Osteoblast (primary cell): ENCODE data around the gene HOXA1. TPM values are rescaled to one million over a fixed set of nuclear protein-coding genes. Genes with fewer than 3 reads are reported as not detected.
A peak's percentile ranks its signal among the peaks of the same experiment; 100 is the strongest.

Experiments used
- DNase-seq: peaks from one replicate; pipeline ENCODE4 v3.0.0; 2011; ENCODE audit warnings: low spot score, mixed read lengths; ENCODE audit not compliant: insufficient read length; ENCODE audit errors: missing footprints
- H2AFZ ChIP-seq: 2 replicates; pipeline ENCODE4 v1.6.0; 2011; ENCODE audit warnings: mild to moderate bottlenecking, low read length
- H3K27ac ChIP-seq: 2 replicates; pipeline ENCODE4 v1.5.1; 2011; ENCODE audit warnings: mild to moderate bottlenecking, low read depth, low read length, moderate library complexity
- H3K27me3 ChIP-seq: 2 replicates; pipeline ENCODE4 v1.6.0; 2012; ENCODE audit warnings: mild to moderate bottlenecking, control low read depth, inconsistent platforms, low read length, moderate library complexity; ENCODE audit not compliant: insufficient read depth
- H3K36me3 ChIP-seq: 2 replicates; pipeline ENCODE4 v1.5.1; 2011; ENCODE audit warnings: mild to moderate bottlenecking, low read length, control low read depth, moderate library complexity; ENCODE audit not compliant: insufficient read depth
- H3K4me1 ChIP-seq: 2 replicates; pipeline ENCODE4 v1.5.1; 2011; ENCODE audit warnings: mild to moderate bottlenecking, low read length, control low read depth, moderate library complexity; ENCODE audit not compliant: insufficient read depth
- H3K4me2 ChIP-seq: 2 replicates; pipeline ENCODE4 v1.6.0; 2011; ENCODE audit warnings: mild to moderate bottlenecking, low read length; ENCODE audit not compliant: insufficient read depth
- H3K4me3 ChIP-seq: fragments of 200-600 bp; sonication (generic); 3 replicates; pipeline ENCODE4 v1.5.1; 2012; ENCODE audit warnings: mild to moderate bottlenecking, low read length, inconsistent platforms; ENCODE audit not compliant: insufficient read depth
- H3K79me2 ChIP-seq: 2 replicates; pipeline ENCODE4 v1.6.0; 2012; ENCODE audit warnings: mild to moderate bottlenecking, low read length, control low read depth, inconsistent platforms; ENCODE audit not compliant: insufficient read depth
- H3K9me3 ChIP-seq: 2 replicates; pipeline ENCODE4 v1.5.1; 2011; ENCODE audit warnings: low read depth, low read length, control low read depth
- H4K20me1 ChIP-seq: 2 replicates; pipeline ENCODE4 v1.6.0; 2012; ENCODE audit warnings: mild to moderate bottlenecking, low read length, control low read depth; ENCODE audit not compliant: insufficient read depth
- total RNA-seq: library from RNA; depleted of rRNA; stranded (reverse); fragments of >200 nt; gene quantifications from 2 replicates; pipeline ENCODE4 v1.2.3, GENCODE V29; 2012
- TF ChIP-seq, protein P1 (sequence below): IDR thresholded peaks from 2 replicates; pipeline ENCODE4 v1.5.1; 2011; ENCODE audit warnings: mild to moderate bottlenecking, low read depth, low read length, moderate library complexity; ENCODE audit errors: extremely low read depth

The HOXA1 gene
- total RNA-seq, 1 donor, result 0.72 TPM

DNA sequence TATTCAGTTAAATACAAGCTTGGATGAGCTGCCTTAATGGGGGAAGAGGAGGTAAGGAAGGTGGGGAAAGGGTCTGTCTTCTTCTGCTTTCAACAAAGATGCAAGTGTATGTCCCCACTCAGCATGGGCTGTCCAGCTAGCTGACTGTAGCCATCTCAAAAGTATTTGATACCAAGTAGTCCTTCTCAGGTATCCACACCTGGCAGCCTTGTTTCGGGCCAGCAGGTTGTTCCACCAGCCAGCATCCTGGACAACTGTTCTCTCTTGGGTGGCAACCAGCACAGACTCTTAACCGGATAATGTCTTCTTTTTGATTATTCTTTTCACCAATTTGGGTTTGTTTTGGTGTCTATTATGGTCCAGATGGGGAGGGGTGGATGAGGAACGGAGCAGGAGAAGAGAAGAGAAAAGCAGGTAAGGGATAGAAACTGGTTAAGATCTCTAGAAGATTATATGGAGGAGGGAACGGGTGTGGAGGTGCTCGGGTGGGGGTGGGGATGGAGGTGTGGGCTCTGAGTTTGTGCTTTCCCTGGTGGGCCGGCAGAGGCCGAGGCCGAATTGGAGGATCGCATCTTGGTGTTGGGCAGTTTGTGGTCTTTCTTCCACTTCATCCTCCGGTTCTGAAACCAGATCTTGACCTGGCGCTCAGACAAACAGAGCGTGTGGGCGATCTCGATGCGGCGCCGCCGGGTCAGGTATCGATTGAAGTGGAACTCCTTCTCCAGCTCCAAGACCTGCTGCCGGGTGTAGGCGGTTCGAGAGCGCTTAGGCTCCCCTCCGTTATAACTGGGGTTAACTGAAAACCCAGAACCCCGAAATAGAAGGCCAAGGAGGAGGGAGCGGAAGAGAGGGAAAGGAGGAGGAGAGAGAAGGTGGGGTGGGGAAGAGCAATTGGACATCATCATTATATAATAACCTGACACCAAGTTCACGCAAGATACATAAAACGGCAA lies 33.3 kb upstream of the HOXA1 start:
- Histone ChIP-seq H2AFZ (no peak overlapping the region), H3K27me3 (no peaks in the 10 kb centered on the region), H4K20me1 (no peaks in the 10 kb centered on the region), H3K4me3 (peak overlapping the region; percentile 76), H3K9me3 (no peaks in the 10 kb centered on the region), H3K4me1 (peaks cover 15% of the 10 kb centered on the region), H3K4me2 (peak overlapping the region; percentile 72), H3K79me2 (peaks cover 38% of the 10 kb centered on the region), H3K36me3 (no peaks in the 10 kb centered on the region), H3K27ac (no peak overlapping the region)
- TF ChIP-seq, protein P1, sequence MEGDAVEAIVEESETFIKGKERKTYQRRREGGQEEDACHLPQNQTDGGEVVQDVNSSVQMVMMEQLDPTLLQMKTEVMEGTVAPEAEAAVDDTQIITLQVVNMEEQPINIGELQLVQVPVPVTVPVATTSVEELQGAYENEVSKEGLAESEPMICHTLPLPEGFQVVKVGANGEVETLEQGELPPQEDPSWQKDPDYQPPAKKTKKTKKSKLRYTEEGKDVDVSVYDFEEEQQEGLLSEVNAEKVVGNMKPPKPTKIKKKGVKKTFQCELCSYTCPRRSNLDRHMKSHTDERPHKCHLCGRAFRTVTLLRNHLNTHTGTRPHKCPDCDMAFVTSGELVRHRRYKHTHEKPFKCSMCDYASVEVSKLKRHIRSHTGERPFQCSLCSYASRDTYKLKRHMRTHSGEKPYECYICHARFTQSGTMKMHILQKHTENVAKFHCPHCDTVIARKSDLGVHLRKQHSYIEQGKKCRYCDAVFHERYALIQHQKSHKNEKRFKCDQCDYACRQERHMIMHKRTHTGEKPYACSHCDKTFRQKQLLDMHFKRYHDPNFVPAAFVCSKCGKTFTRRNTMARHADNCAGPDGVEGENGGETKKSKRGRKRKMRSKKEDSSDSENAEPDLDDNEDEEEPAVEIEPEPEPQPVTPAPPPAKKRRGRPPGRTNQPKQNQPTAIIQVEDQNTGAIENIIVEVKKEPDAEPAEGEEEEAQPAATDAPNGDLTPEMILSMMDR, result no peak
- DNase-seq, result peak; percentile 53

DNA sequence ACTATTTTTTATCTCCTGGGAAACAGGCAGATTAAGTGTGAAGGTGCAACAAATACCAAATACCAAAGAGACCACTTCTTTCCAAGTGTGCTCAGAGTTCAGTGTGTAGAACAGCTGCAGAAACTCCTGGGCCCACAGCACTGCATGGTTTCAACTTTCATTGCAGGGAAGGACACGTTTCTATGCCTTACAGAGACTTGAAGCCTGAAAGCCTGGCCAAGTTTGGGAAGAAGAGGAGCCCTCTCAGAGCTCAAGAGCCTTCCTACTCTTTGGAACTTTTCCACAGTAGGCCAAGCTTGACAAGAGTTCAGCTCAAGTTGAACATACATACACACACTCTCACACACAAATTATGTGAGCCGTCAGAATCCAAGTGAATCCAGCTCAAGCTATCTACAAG lies 32.2 kb upstream of the HOXA1 start:
- H3K4me2 ChIP-seq, result no peak overlapping the region
- H2AFZ ChIP-seq, result no peak overlapping the region
- H3K27ac ChIP-seq, result no peak overlapping the region
- H4K20me1 ChIP-seq, result no peaks in the 10 kb centered on the region
- no peaks in the 10 kb centered on the region for H3K9me3 ChIP-seq
- H3K36me3 ChIP-seq, result no peaks in the 10 kb centered on the region
- peaks cover 28% of the 10 kb centered on the region for H3K79me2 ChIP-seq
- H3K4me3 ChIP-seq, result no peak overlapping the region
- peaks cover 11% of the 10 kb centered on the region for H3K4me1 ChIP-seq
- no peaks in the 10 kb centered on the region for H3K27me3 ChIP-seq
- peak; percentile 66 for DNase-seq
- TF ChIP-seq, protein P1, result no peak

DNA sequence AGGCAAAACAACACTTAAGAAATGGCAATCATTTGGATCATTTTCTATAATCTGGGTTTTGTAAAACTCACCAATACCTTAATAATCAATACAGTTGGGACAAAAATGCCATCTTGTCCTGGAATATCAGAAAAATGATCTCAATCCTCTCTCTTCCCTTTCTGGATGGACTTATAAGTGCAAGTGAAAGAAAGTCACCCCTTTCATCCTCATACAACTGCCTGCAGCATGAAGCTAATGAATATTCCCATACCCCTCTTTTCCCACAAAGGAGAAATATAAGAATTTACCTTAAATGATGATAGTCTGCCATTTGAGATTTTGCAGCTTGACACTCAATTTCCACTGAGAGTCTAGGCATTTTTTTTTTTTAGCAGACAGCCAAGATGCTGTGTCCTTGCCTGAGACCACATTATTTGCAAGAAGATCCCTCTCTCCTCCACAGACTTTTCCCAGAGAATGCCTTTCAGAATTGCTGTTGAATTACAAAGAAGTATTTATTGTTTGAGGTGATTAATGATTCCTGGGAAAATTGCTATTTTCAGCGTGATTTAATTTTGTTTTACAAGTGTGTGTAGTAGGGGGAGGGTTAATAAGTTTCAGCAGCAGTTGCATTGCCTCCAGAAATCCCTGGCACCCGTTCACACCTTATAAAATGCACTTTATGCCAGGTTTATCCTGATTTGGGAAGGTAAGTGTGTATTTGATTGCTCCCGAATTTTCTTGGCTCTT lies 31.0 kb upstream of the HOXA1 start:
- TF ChIP-seq, protein P1, result no peak
- H3K27ac ChIP-seq, result no peak overlapping the region
- H3K36me3 ChIP-seq, result peaks cover 5% of the 10 kb centered on the region
- H3K4me1 ChIP-seq, result peaks cover 10% of the 10 kb centered on the region
- H3K4me3 ChIP-seq, result no peak overlapping the region
- no peaks in the 10 kb centered on the region for H3K27me3 ChIP-seq
- H4K20me1 ChIP-seq, result peaks cover 4% of the 10 kb centered on the region
- no peak overlapping the region for H2AFZ ChIP-seq
- DNase-seq, result peak; percentile 21
- H3K79me2 ChIP-seq, result peaks cover 17% of the 10 kb centered on the region
- H3K9me3 ChIP-seq, result no peaks in the 10 kb centered on the region
- no peak overlapping the region for H3K4me2 ChIP-seq

DNA sequence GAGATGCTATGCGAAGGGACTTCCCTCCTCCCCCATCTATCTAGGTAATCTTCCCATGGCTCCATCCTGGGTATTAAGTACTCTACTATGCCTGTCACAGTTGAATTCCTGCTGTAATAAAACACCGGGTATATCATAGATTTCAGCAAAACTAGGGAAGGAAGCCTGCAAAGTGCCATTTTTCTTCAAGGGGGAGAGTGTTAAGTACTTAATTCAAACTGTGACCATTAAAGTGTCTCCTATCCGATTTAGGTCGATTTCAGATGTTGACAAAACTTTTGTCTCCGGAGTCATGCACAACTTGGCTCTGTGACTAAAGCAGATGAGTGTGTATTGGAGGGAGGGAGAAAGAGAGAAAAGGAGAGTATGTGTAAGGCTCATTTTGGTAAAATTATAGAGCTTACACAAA lies 30.2 kb upstream of the HOXA1 start:
- H3K79me2 ChIP-seq, result peaks cover 12% of the 10 kb centered on the region
- H3K9me3 ChIP-seq, result no peaks in the 10 kb centered on the region
- DNase-seq, result peak; percentile 78
- H2AFZ ChIP-seq, result no peak overlapping the region
- no peak overlapping the region for H3K4me3 ChIP-seq
- no peak overlapping the region for H3K4me2 ChIP-seq
- H3K4me1 ChIP-seq, result peaks cover 4% of the 10 kb centered on the region
- peaks cover 4% of the 10 kb centered on the region for H4K20me1 ChIP-seq
- peaks cover 9% of the 10 kb centered on the region for H3K36me3 ChIP-seq
- TF ChIP-seq, protein P1, result no peak
- H3K27ac ChIP-seq, result no peak overlapping the region
- no peaks in the 10 kb centered on the region for H3K27me3 ChIP-seq
